B cell (primary cell): ENCODE measurements around the gene PLEKHG3.

Source experiments
- CTCF ChIP-seq: fragments of 200-600 bp; IDR thresholded peaks from one replicate; pipeline ENCODE4 v1.8.0; 2022; ENCODE audit warnings: antibody characterized with exemption, mild to moderate bottlenecking
- EZH2 ChIP-seq: IDR thresholded peaks from 2 replicates; pipeline ENCODE4 v1.6.1; 2012; ENCODE audit warnings: borderline replicate concordance, low read depth, mild to moderate bottlenecking, moderate library complexity, low read length; ENCODE audit not compliant: insufficient read depth, poor library complexity, severe bottlenecking

GRCh38 chr14:64707661-64708060 is 3.4 kb downstream of the PLEKHG3 start:
- TF ChIP-seq CTCF (no peak), EZH2 (no peak)
